HCT116 (cell line): Measurements from ENCODE around the gene GABPB1. TPM values are rescaled to one million over a fixed set of nuclear protein-coding genes. Genes with fewer than 3 reads are reported as not detected.

ENCODE experiments used
- ATAC-seq: fragments of 200-7000 bp; cut with Tn5 transposase; 2 replicates; pipeline ENCODE4 v1.9.1; 2020; ENCODE audit warnings: mild to moderate bottlenecking, moderate library complexity
- BruUV-seq: library from RNA; stranded (reverse); fragments of 400-500 nt; replicated peaks from 2 replicates; lab custom pipeline; 2021; lab: Mats Ljungman, UMichigan
- CTCF ChIA-PET: fragments of 300-600 bp; sonication (Branson Sonifier 250); formaldehyde crosslinking; loops from one replicate; lab custom pipeline; 2021; ENCODE audit warnings: antibody characterized with exemption; lab: Charles Lee
- POLR2A ChIA-PET: fragments of 300-600, 350-600 bp; sonication (Branson Sonifier 250); formaldehyde crosslinking; loops from one replicate; lab custom pipeline; 2021; ENCODE audit warnings: antibody characterized with exemption; lab: Charles Lee
- RAD21 ChIA-PET, 2 experiments: fragments of 300-600 bp; sonication (Branson Sonifier 250); formaldehyde crosslinking; loops; one replicate each; lab custom pipeline; 2023; ENCODE audit warnings: low total read pairs in 2 of 2; ENCODE audit not compliant: uncharacterized antibody in 2 of 2, unreplicated experiment in 2 of 2, low non-redundant PET in 1 of 2; lab: Charles Lee
- DNase-seq: peaks from one replicate; pipeline ENCODE4 v3.0.0-alpha.2; 2010; ENCODE audit warnings: low read depth, low spot score
- H2AFZ ChIP-seq: fragments of 200-600 bp; shearing (Covaris generic), sonication (generic); 2 replicates; pipeline ENCODE4 v1.6.1; 2017; ENCODE audit warnings: low read depth, mixed run types, mixed read lengths, antibody characterized with exemption, low read length; ENCODE audit not compliant: poor library complexity, severe bottlenecking
- H3K27ac ChIP-seq: 2 replicates; pipeline ENCODE4 v1.5.1; 2012; ENCODE audit warnings: low read depth, low read length
- H3K27me3 ChIP-seq: fragments of 200-600 bp; sonication (generic); 2 replicates; pipeline ENCODE4 v1.6.1; 2016; ENCODE audit warnings: mixed run types, low read length, mixed read lengths; ENCODE audit not compliant: insufficient read depth
- H3K36me3 ChIP-seq, 2 experiments: fragments of 200-500 bp in 1 of 2; fragments of 200-600 bp in 1 of 2; sonication (Bioruptor generic) in 1 of 2; sonication (generic) in 1 of 2; 2 replicates each; pipeline versions ENCODE4 v1.5.1 to v1.6.1; 2014 to 2016; ENCODE audit warnings: low read length in 2 of 2, inconsistent platforms in 1 of 2, mixed read lengths in 1 of 2, mixed run types in 1 of 2; ENCODE audit not compliant: insufficient read depth in 2 of 2, control insufficient read depth in 1 of 2
- H3K4me1 ChIP-seq, 2 experiments: fragments of 200-600 bp in 1 of 2; sonication (generic) in 1 of 2; 2 replicates each; pipeline versions ENCODE4 v1.5.1 to v1.6.1; 2012 to 2017; ENCODE audit warnings: low read length in 2 of 2, inconsistent platforms in 1 of 2, mild to moderate bottlenecking in 1 of 2, mixed read lengths in 1 of 2, mixed run types in 1 of 2, moderate library complexity in 1 of 2; ENCODE audit not compliant: insufficient read depth in 2 of 2, control insufficient read depth in 1 of 2
- H3K4me2 ChIP-seq: fragments of 200-600 bp; sonication (generic); 2 replicates; pipeline ENCODE4 v1.6.1; 2017; ENCODE audit warnings: mixed run types, low read length, mixed read lengths
- H3K4me3 ChIP-seq, 2 experiments: fragments of 200-600 bp in 1 of 2; sonication (generic) in 1 of 2; replicated peaks in 1 of 2; 2 replicates each; pipeline ENCODE4 v1.5.1; 2011 to 2016; ENCODE audit warnings: low read length in 2 of 2, control low read depth in 1 of 2, low read depth in 1 of 2, mild to moderate bottlenecking in 1 of 2, mixed read lengths in 1 of 2, mixed run types in 1 of 2
- H3K79me2 ChIP-seq: fragments of 200-600 bp; sonication (generic); 2 replicates; pipeline ENCODE4 v1.6.1; 2017; ENCODE audit warnings: mild to moderate bottlenecking, mixed run types, low read length, moderate library complexity, mixed read lengths; ENCODE audit not compliant: insufficient read depth
- H3K9ac ChIP-seq: fragments of 200-600 bp; sonication (generic); 2 replicates; pipeline ENCODE4 v1.6.1; 2016; ENCODE audit warnings: low read length, mixed read lengths
- H3K9me2 ChIP-seq: fragments of 200-600 bp; sonication (generic), shearing (Covaris generic); 2 replicates; pipeline ENCODE4 v1.6.1; 2017; ENCODE audit warnings: mixed run types, mild to moderate bottlenecking, moderate library complexity; ENCODE audit not compliant: insufficient read depth
- H3K9me3 ChIP-seq, 2 experiments: fragments of 200-500 bp in 1 of 2; fragments of 200-600 bp in 1 of 2; sonication (Bioruptor generic) in 1 of 2; sonication (generic) in 1 of 2; 2 replicates each; pipeline ENCODE4 v1.6.1; 2014 to 2017; ENCODE audit warnings: low read length in 2 of 2, mixed read lengths in 2 of 2, inconsistent platforms in 1 of 2, low read depth in 1 of 2, mild to moderate bottlenecking in 1 of 2, mixed run types in 1 of 2, moderate library complexity in 1 of 2; ENCODE audit not compliant: control insufficient read depth in 1 of 2, insufficient read depth in 1 of 2
- H4K20me1 ChIP-seq: fragments of 200-600 bp; sonication (generic), shearing (Covaris generic); 2 replicates; pipeline ENCODE4 v1.6.1; 2017; ENCODE audit warnings: mixed run types, mild to moderate bottlenecking, moderate library complexity; ENCODE audit not compliant: insufficient read depth
- CBX3 ChIP-seq: IDR thresholded peaks from 2 replicates; pipeline ENCODE4 v1.6.1; 2012; ENCODE audit warnings: low read depth
- CEBPB ChIP-seq: IDR thresholded peaks from 2 replicates; pipeline ENCODE4 v1.6.1; 2012; ENCODE audit warnings: low read depth
- ELF1 ChIP-seq: IDR thresholded peaks from 2 replicates; pipeline ENCODE4 v1.6.1; 2012; ENCODE audit warnings: low read depth, borderline replicate concordance
- EZH2 ChIP-seq: fragments of 200-600 bp; sonication (generic); IDR thresholded peaks from 2 replicates; pipeline ENCODE4 v1.6.1; 2017; ENCODE audit warnings: antibody characterized with exemption, mixed run types
- EZH2phosphoT487 ChIP-seq: fragments of 200-600 bp; IDR thresholded peaks from 2 replicates; pipeline ENCODE4 v1.6.1; 2018; ENCODE audit warnings: antibody characterized with exemption, borderline replicate concordance
- FOSL1 ChIP-seq: IDR thresholded peaks from 2 replicates; pipeline ENCODE4 v1.6.1; 2012; ENCODE audit warnings: low read depth
- JUND ChIP-seq: IDR thresholded peaks from 2 replicates; pipeline ENCODE4 v1.6.1; 2012
- POLR2A ChIP-seq: IDR thresholded peaks from 2 replicates; pipeline ENCODE4 v1.7.0; 2011; ENCODE audit warnings: borderline replicate concordance; ENCODE audit not compliant: insufficient read depth, insufficient read length; ENCODE audit errors: extremely low read depth
- POLR2AphosphoS5 ChIP-seq: IDR thresholded peaks from 2 replicates; pipeline ENCODE4 v1.6.1; 2011; ENCODE audit warnings: mild to moderate bottlenecking, low read depth, low read length, moderate library complexity
- SP1 ChIP-seq: IDR thresholded peaks from 2 replicates; pipeline ENCODE4 v1.6.1; 2012; ENCODE audit warnings: low read depth
- TCF7L2 ChIP-seq: IDR thresholded peaks from 2 replicates; pipeline ENCODE4 v1.7.0; 2011; ENCODE audit warnings: borderline replicate concordance, inconsistent platforms; ENCODE audit not compliant: insufficient read depth, insufficient read length; ENCODE audit errors: extremely low read depth
- YY1 ChIP-seq: IDR thresholded peaks from 2 replicates; pipeline ENCODE4 v1.6.1; 2011; ENCODE audit warnings: low read length, low read depth, moderate library complexity, mild to moderate bottlenecking; ENCODE audit not compliant: insufficient replicate concordance; ENCODE audit errors: extremely low read depth
- ZFX ChIP-seq: fragments of 450-650 bp; IDR thresholded peaks from 2 replicates; pipeline ENCODE4 v1.6.1; 2017
- intact Hi-C: fragments of 100-400 bp; cut with micrococcal nuclease; formaldehyde crosslinking; loops from 2 replicates; pipeline ENCODE4 v1.10.0; 2022
- total RNA-seq: library from RNA; stranded (reverse); gene quantifications from one replicate; pipeline ENCODE4 v1.2.1, GENCODE V29; 2021; ENCODE audit not compliant: unreplicated experiment
- TF ChIP-seq, protein P1 (sequence below): IDR thresholded peaks from 2 replicates; pipeline ENCODE4 v1.6.1; 2012
- TF ChIP-seq, protein P2 (sequence below): IDR thresholded peaks from 2 replicates; pipeline ENCODE4 v1.6.1; 2012; ENCODE audit warnings: low read depth
- TF ChIP-seq, protein P3 (sequence below): IDR thresholded peaks from 2 replicates; pipeline ENCODE4 v1.6.1; 2012

GABPB1 gene
- total RNA-seq, 1 experiment from 2014 or later: 20.1 TPM

DNA sequence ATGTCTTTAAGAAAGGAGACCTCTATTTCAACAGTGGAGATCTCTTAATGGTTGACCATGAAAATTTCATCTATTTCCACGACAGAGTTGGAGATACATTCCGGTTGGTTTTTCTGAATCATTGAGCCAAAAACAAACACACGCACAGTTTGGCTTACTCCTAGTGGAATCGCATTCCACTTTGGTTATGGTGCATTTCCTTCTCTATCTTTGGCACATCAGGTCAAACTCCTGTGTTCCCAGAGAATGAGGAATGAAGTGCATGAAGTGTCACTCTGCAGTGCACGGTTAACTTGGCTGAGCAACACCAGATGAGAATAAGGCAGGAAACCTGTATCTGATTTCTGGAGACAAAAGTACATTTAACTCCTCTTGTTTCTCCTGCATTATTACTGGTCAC lies 127.9 kb downstream of the GABPB1 start:
- no peak for ATAC-seq
- Histone ChIP-seq H3K4me2 (no peak overlapping the region), H3K27ac (no peak overlapping the region), H3K9me3 (no peaks in the 10 kb centered on the region), H3K9me2 (no peaks in the 10 kb centered on the region), H4K20me1 (no peaks in the 10 kb centered on the region), H3K79me2 (no peaks in the 10 kb centered on the region), H3K4me1 (no peaks in the 10 kb centered on the region), H2AFZ (no peak overlapping the region), H3K36me3 (no peaks in the 10 kb centered on the region; a peak in 1 of 4 replicates), H3K4me3 (no peak overlapping the region), H3K9ac (no peak overlapping the region), H3K27me3 (no peaks in the 10 kb centered on the region)
- ChIA-PET POLR2A (no interaction called here), CTCF (no interaction called here), RAD21 (no interaction called here)
- intact Hi-C loops: no loop called here
- TF ChIP-seq, protein P1, sequence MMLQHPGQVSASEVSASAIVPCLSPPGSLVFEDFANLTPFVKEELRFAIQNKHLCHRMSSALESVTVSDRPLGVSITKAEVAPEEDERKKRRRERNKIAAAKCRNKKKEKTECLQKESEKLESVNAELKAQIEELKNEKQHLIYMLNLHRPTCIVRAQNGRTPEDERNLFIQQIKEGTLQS: no peak
- TF ChIP-seq ZFX (no peak), POLR2AphosphoS5 (no peak), TCF7L2 (no peak), JUND (no peak), FOSL1 (no peak), POLR2A (no peak), CBX3 (no peak), CEBPB (no peak), EZH2phosphoT487 (no peak), YY1 (no peak), EZH2 (no peak), SP1 (no peak), ELF1 (no peak)
- TF ChIP-seq, protein P2, sequence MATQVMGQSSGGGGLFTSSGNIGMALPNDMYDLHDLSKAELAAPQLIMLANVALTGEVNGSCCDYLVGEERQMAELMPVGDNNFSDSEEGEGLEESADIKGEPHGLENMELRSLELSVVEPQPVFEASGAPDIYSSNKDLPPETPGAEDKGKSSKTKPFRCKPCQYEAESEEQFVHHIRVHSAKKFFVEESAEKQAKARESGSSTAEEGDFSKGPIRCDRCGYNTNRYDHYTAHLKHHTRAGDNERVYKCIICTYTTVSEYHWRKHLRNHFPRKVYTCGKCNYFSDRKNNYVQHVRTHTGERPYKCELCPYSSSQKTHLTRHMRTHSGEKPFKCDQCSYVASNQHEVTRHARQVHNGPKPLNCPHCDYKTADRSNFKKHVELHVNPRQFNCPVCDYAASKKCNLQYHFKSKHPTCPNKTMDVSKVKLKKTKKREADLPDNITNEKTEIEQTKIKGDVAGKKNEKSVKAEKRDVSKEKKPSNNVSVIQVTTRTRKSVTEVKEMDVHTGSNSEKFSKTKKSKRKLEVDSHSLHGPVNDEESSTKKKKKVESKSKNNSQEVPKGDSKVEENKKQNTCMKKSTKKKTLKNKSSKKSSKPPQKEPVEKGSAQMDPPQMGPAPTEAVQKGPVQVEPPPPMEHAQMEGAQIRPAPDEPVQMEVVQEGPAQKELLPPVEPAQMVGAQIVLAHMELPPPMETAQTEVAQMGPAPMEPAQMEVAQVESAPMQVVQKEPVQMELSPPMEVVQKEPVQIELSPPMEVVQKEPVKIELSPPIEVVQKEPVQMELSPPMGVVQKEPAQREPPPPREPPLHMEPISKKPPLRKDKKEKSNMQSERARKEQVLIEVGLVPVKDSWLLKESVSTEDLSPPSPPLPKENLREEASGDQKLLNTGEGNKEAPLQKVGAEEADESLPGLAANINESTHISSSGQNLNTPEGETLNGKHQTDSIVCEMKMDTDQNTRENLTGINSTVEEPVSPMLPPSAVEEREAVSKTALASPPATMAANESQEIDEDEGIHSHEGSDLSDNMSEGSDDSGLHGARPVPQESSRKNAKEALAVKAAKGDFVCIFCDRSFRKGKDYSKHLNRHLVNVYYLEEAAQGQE: no peak
- TF ChIP-seq, protein P3, sequence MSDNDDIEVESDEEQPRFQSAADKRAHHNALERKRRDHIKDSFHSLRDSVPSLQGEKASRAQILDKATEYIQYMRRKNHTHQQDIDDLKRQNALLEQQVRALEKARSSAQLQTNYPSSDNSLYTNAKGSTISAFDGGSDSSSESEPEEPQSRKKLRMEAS: no peak
- no TSS peak for BruUV-seq
- no peak for DNase-seq
